AG04449 (cell line): Measurements from ENCODE around the gene SDCBP2.

Experiments used
- CTCF ChIA-PET: fragments of 350-600 bp; formaldehyde crosslinking; extraction: SDS; loops from one replicate; lab custom pipeline; 2021; ENCODE audit warnings: antibody characterized with exemption; lab: Yijun Ruan, JAX
- POLR2A ChIA-PET: fragments of 400-600, 350-600 bp; formaldehyde crosslinking; extraction: SDS; loops from one replicate; lab custom pipeline; 2020; ENCODE audit warnings: antibody characterized with exemption, inconsistent platforms; lab: Yijun Ruan, JAX
- DNase-seq: peaks from one replicate; pipeline ENCODE4 v3.0.0-alpha.2; 2010; ENCODE audit warnings: low read depth, low spot score
- H3K4me3 ChIP-seq: 2 replicates; pipeline ENCODE4 v1.5.1; 2011; ENCODE audit warnings: low read depth, mild to moderate bottlenecking, control low read depth, low read length
- TF ChIP-seq, protein P1 (sequence below): IDR thresholded peaks from one replicate; pipeline ENCODE4 v1.5.1; 2011; ENCODE audit warnings: mild to moderate bottlenecking, moderate library complexity, low read length, control low read depth, inconsistent platforms; ENCODE audit not compliant: insufficient read depth; ENCODE audit errors: missing control alignments

SDCBP2 gene

GRCh38 chr20:1308067-1308701 lies 20.8 kb downstream of the SDCBP2 start:
- TF ChIP-seq, protein P1, sequence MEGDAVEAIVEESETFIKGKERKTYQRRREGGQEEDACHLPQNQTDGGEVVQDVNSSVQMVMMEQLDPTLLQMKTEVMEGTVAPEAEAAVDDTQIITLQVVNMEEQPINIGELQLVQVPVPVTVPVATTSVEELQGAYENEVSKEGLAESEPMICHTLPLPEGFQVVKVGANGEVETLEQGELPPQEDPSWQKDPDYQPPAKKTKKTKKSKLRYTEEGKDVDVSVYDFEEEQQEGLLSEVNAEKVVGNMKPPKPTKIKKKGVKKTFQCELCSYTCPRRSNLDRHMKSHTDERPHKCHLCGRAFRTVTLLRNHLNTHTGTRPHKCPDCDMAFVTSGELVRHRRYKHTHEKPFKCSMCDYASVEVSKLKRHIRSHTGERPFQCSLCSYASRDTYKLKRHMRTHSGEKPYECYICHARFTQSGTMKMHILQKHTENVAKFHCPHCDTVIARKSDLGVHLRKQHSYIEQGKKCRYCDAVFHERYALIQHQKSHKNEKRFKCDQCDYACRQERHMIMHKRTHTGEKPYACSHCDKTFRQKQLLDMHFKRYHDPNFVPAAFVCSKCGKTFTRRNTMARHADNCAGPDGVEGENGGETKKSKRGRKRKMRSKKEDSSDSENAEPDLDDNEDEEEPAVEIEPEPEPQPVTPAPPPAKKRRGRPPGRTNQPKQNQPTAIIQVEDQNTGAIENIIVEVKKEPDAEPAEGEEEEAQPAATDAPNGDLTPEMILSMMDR, result no peak
- no peak overlapping the region for H3K4me3 ChIP-seq
- ChIA-PET POLR2A (no interaction called here), CTCF (interaction anchor here (0.9 to 2.8 kb wide), 4 partner anchors 15 to 129 kb away, joined by 3 to 10 read pairs (median 4); no protein-coding TSS in a partner anchor)
- DNase-seq, result no peak

- TF ChIP-seq, protein P1, result no peak
- ChIA-PET POLR2A (no interaction called here), CTCF (interaction anchor here (0.9 kb wide), 1 partner anchor 130 kb away, joined by 4 read pairs; no protein-coding TSS in a partner anchor)
- DNase-seq, result no peak
- no peak overlapping the region for H3K4me3 ChIP-seq
These were observed 21.4 kb downstream of the SDCBP2 start for GRCh38 chr20:1307571-1307971.

- TF ChIP-seq, protein P1, result no peak
- DNase-seq, result no peak
- POLR2A ChIA-PET, result no interaction called here
- CTCF ChIA-PET, result interaction anchor here (0.8 to 0.9 kb wide), 2 partner anchors 8 to 130 kb away, joined by 3 to 4 read pairs; no protein-coding TSS in a partner anchor
- H3K4me3 ChIP-seq, result no peak overlapping the region
These were observed 21.8 kb downstream of the SDCBP2 start for GRCh38 chr20:1307171-1307570.

DNA sequence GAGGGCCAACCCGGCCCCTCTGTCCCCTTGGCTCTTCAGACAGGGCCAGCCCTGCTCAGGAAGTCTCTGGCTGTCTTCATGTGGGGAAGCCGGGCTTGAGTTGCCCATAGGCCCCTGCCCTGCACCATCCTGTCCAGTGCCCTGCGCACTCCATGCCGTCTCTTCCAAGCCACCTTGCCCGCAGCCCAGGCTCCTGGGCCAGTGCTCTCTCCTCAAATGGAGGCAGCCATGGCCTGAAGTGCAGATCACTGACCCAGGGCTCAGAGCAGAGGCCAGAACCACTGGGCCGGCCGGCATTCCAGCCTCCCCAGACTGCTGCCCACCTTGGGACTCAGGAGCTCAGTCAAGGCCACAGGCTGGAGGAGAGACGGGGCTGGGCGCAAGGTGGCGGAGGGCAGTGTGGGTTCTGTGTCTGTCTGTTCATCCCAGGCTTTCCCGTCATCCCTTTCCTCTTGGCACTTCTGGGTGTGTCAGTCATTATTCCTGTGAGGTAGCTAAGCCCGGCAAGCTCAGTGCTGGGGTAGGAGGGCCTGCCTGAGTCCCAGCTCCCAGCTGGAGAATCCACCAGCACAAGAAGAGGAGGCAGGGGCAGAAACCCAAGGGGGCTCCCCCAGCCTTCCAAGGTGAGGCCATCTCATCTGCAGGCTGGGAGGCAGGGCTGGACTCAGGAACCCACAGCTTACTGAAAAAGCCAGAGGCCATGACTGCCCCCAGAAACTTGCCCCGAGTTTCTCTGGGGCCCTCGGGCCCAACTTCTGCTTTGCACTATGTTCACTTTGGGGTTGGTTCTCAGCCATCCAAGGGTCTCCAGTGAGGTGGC lies 22.4 kb downstream of the SDCBP2 start:
- H3K4me3 ChIP-seq, result no peak overlapping the region
- ChIA-PET CTCF (interaction anchor here (0.8 to 1.4 kb wide), 5 partner anchors 9 to 197 kb away, joined by 3 to 8 read pairs (median 5); no protein-coding TSS in a partner anchor), POLR2A (no interaction called here)
- TF ChIP-seq, protein P1, result no peak
- DNase-seq, result no peak

DNA sequence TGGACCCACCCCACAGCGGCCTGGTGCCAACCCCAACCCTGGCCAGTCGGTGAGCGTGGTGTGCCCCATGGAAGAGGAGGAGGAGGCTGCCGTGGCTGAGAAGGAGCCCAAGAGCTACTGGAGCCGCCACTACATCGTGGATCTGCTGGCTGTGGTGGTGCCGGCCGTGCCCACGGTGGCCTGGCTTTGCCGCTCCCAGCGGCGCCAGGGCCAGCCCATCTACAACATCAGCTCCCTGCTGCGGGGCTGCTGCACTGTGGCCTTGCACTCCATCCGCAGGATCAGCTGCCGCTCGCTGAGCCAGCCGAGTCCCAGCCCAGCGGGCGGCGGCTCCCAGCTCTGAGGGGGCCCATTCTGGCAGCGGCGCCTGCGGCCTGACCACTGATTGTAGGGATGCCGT lies 23.2 kb downstream of the SDCBP2 start:
- no peak overlapping the region for H3K4me3 ChIP-seq
- DNase-seq, result no peak
- TF ChIP-seq, protein P1, result no peak
- CTCF ChIA-PET, result interaction anchor here (1.2 to 1.4 kb wide), 4 partner anchors 10 to 198 kb away, joined by 3 to 8 read pairs (median 6); no protein-coding TSS in a partner anchor
- POLR2A ChIA-PET, result no interaction called here
